ENCODE results near the gene TNFAIP3. TPM values are rescaled to one million over a fixed set of nuclear protein-coding genes. Genes with fewer than 3 reads are reported as not detected.

Gene TNFAIP3
- total RNA-seq, 1 donor from 2014 or later: 44.6 TPM

DNA sequence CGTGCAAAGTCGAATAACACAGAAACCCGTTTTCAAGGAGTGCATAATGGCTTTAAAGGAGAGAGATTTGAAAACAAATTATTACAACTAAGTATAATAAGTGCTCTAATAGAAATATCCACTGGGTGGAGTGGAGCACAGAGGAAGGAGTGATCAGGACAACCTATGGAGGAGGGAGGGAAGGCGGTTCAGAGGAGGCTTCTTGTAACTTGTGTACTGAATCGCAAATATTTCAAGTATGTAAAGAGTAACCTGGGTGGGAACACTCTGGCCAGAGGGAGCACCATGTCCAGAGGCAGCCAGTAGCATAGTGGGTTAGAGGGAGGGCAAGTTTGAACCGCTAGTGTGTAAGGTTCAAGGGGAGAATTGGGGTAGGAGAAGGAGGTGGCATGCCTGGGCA is 21.6 kb upstream of the TNFAIP3 start:
- ATAC-seq: peak; percentile 58 to 62
- intact Hi-C loops (cut with DNase I): no loop called here
- DNase-seq: no peak
- no peaks in the 10 kb centered on the region for H3K36me3 ChIP-seq
- no peak overlapping the region for H3K4me3 ChIP-seq
- no peaks in the 10 kb centered on the region for H3K27me3 ChIP-seq (ENCODE audit: low read depth)
- TF ChIP-seq, protein P1, sequence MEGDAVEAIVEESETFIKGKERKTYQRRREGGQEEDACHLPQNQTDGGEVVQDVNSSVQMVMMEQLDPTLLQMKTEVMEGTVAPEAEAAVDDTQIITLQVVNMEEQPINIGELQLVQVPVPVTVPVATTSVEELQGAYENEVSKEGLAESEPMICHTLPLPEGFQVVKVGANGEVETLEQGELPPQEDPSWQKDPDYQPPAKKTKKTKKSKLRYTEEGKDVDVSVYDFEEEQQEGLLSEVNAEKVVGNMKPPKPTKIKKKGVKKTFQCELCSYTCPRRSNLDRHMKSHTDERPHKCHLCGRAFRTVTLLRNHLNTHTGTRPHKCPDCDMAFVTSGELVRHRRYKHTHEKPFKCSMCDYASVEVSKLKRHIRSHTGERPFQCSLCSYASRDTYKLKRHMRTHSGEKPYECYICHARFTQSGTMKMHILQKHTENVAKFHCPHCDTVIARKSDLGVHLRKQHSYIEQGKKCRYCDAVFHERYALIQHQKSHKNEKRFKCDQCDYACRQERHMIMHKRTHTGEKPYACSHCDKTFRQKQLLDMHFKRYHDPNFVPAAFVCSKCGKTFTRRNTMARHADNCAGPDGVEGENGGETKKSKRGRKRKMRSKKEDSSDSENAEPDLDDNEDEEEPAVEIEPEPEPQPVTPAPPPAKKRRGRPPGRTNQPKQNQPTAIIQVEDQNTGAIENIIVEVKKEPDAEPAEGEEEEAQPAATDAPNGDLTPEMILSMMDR (IDR thresholded peaks at IDR 0.05): peak; percentile 7
- peaks cover 19% of the 10 kb centered on the region for H3K4me1 ChIP-seq
- H3K9me3 ChIP-seq: no peaks in the 10 kb centered on the region
- no peak overlapping the region for H3K27ac ChIP-seq

DNA sequence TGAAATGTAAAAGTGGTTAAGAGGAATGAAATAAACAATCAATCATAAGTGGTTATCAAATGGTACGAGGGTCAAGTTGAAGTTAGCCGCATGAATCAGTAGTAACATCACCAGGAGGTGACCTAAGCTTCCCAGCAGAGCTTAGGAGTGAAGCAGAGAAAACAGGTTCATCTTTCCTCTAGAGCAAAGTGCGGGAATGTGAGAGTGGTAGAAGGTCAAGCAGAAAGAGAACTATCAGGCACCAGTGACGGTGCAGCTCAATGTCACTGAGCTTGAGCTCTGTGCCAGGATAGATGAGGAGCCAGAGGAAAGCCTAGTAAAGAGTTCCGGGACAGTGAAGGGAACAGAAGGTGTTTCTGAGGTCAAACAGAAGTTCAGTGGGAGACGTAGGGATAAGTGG is 20.8 kb upstream of the TNFAIP3 start:
- Histone ChIP-seq H3K27me3 (ENCODE audit: low read depth) (no peaks in the 10 kb centered on the region), H3K36me3 (no peaks in the 10 kb centered on the region), H3K4me3 (no peak overlapping the region), H3K27ac (no peak overlapping the region), H3K4me1 (peaks cover 19% of the 10 kb centered on the region), H3K9me3 (no peaks in the 10 kb centered on the region)
- ATAC-seq (no peak), DNase-seq (no peak)
- intact Hi-C loops (cut with DNase I): no loop called here
- TF ChIP-seq, protein P1 (IDR thresholded peaks at IDR 0.05): no peak

DNA sequence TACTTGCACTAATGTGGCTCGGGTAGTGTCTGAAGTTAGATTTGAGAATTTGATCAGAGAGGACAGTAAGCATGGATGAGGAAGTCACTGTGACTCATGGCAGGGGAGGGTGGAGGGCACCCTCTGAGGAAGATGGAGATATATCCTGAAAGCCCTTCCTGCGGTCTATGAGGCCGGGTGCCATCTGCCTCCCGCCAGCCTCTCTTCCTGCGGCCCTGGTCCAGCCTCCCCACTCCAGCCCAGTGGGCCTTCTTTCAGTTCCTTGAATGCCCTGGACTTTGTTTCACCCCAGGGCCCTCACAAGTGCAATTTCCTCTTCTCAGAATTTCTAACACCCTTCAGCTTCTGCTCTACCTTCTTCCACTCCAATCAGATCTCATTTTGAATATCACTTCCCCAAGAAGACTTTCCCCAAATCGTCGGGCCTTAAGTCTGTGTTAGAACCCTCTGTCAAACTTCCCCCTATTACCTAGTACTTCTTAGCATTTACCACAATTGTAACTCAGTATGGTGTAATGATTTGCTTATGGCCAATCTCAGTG is 20.2 kb upstream of the TNFAIP3 start:
- intact Hi-C loops (cut with DNase I): no loop called here
- peak; percentile 83 for DNase-seq
- ATAC-seq: peak; percentile 78 to 93

DNA sequence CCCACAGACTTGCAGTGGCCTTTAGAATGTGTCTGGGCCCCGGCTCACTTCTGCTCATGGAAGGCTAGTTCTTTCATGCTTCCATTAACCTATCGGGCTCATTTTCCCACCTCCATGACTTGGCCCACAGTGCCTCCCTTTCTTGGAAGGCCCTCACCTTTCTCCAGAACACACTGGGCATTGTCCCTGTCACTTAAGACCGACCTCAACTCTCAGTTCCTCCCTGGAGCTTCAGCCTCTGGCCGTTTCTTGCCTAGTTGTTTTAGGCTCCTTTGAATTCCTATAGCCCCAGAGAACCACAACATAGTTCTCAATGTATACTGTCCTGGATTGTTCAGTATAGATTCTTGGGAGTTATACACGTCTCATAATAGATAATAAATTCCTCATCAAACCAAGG is 19.3 kb upstream of the TNFAIP3 start:
- H3K27ac ChIP-seq: no peak overlapping the region
- H3K4me1 ChIP-seq: peaks cover 19% of the 10 kb centered on the region
- intact Hi-C loops (cut with DNase I): no loop called here
- H3K27me3 ChIP-seq (ENCODE audit: low read depth): no peaks in the 10 kb centered on the region
- no peak overlapping the region for H3K4me3 ChIP-seq
- H3K36me3 ChIP-seq: no peaks in the 10 kb centered on the region
- TF ChIP-seq, protein P1 (IDR thresholded peaks at IDR 0.05): no peak
- no peak for DNase-seq
- no peak for ATAC-seq
- H3K9me3 ChIP-seq: no peaks in the 10 kb centered on the region

More for the DNA sequence above, 20.2 kb upstream of the TNFAIP3 start:
- Histone ChIP-seq H3K27me3 (ENCODE audit: low read depth) (no peaks in the 10 kb centered on the region), H3K27ac (no peak overlapping the region), H3K9me3 (no peaks in the 10 kb centered on the region), H3K4me1 (peaks cover 19% of the 10 kb centered on the region), H3K36me3 (no peaks in the 10 kb centered on the region), H3K4me3 (no peak overlapping the region)
- TF ChIP-seq, protein P1 (IDR thresholded peaks at IDR 0.05): no peak

DNA sequence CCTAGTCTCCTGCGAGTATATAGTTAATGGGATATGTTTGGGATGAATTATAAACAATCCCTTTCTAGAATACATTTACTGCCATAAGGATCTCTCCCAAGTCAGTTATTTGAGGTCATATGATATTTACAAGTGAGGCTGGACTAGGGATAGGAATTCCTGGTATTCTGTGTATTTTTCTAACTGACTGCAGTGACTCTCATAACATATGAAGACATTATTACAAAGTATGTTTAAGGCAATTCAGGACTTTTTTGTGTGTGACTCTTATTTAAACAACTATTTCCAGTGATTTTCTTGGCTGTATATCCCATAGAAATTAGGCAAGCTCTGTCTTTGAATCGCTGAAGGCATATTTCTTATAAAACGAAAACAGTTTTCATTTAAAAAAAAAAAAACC is 18.4 kb upstream of the TNFAIP3 start:
- Histone ChIP-seq H3K36me3 (no peaks in the 10 kb centered on the region), H3K4me3 (no peak overlapping the region), H3K27ac (no peak overlapping the region), H3K9me3 (no peaks in the 10 kb centered on the region), H3K4me1 (peaks cover 19% of the 10 kb centered on the region), H3K27me3 (ENCODE audit: low read depth) (no peaks in the 10 kb centered on the region)
- DNase-seq (no peak), ATAC-seq (no peak)
- TF ChIP-seq, protein P1 (IDR thresholded peaks at IDR 0.05): no peak
- intact Hi-C loops (cut with DNase I): no loop called here

Measured in lower lobe of right lung (tissue), 2 donors.